HG03354 (cell line): ENCODE results near the gene CXCL17.
"Not testable (repeated sequence)": the region's sequence is repeated elsewhere in the genome, so short reads cannot be mapped to it uniquely, and the experiment has no call there.

Source experiments
- ATAC-seq: cut with Tn5 transposase; IDR thresholded peaks from one replicate; pipeline ENCODE4 v1.9.1; 2021; ENCODE audit warnings: mild to moderate bottlenecking; ENCODE audit not compliant: unreplicated experiment, poor library complexity, severe bottlenecking

The CXCL17 gene

DNA sequence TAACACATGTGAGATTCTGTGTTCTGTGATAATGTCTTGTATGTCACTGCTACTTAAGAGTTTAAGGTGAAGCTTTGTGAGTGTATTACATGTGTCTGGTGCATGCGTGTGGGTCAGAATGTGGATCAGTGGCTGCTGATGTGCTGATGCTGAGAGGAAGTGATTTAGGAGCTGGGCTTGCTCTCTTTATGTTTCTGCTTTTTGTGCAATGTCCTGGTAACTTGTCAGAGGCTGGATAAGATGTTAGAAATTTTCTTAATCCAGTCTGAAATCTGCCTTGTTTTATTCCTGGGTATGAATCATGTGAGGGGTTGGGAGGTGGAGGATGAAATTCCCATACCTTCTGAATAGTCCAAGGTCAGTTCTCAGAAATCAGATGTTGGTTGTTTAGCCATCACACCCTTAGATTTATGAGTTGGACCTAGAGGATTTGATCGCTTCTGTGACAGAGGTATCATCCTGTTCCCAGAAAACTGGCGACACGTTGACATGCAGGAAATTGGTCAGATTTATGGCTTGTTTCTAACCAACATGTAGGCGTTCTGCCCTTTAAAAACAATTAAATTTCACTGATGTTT, 24.5 kb upstream of the CXCL17 start:
- ATAC-seq = no peak

DNA sequence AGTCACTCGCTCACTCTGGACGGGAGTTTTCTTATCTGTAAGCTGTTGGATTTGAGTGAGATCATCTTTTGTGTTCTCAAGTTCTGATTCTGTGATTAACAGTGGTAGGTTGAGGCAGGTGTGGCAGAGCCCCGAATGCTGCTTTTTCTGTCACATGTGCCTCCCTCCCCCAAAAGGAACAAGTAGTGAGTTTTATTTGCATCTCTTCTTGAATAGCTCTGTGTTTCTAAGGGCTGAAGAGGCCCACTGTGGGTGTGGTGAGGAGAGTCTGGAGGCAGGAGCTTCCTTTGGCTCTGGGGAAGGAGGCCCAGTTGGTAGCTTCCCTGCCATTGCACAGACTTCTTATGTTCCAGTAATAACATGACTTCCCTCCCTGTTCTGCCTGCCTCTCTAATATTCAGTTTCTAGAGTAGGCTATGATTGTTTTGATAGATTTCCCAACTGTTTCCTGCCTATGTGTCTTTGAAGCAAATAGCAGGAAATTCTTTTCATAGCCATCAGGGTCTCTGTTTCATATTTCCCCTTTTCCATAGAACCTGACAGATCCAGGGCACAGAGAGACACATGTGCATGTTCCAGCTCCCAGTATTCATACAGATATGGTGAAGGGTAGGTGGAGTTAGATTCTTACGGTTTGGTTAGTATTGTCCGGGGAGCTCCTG, 23.9 kb upstream of the CXCL17 start:
- ATAC-seq = no peak

- ATAC-seq = peak; percentile 69
Observed at GRCh38 chr19:42465827-42466280, 23.1 kb upstream of the CXCL17 start.

- ATAC-seq = no peak
Observed at GRCh38 chr19:42461700-42462324, 19.1 kb upstream of the CXCL17 start.

DNA sequence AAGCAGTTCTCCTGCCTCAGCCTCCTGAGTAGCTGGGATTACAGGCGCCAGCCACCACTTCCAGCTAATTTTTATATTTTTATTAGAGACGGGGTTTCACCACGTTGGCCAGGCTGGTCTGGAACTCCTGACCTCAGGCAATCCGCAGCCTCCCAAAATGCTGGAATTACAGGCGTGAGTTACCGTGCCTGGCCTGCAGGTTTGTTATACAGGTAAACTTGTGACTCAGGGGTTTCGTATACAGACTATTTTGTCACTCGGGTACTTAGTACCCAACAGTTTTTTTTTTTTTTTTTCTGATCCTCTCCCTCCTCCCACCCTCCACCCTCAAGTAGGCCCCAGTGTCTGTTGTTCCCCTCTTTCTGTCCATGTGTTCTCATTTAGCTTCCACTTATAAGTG, 18.5 kb upstream of the CXCL17 start:
- not testable (repeated sequence) for ATAC-seq

- no peak for ATAC-seq
Observed at GRCh38 chr19:42459926-42460325, 17.2 kb upstream of the CXCL17 start.

DNA sequence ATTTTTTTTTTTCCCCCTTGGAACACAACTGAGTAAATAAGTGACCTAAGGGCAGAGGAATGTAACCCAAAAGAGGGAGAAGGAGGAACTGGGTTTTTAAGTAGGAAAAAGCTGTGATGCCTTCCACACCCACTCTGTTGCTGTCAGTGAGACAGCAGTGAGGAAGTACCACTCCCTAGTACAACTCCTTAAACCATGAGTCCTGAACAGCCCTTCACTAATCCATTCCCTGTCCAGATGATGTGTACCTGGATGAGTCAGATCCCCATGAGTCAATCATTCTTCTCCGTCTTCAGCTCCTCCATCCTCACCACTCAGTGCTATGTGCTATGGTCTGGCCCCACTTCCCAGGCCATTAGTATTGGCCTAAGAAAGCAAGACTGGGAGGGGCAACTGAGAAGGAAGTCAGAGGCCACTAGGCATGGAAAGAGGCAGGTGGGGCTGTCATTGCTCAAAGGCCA, 12.9 kb upstream of the CXCL17 start:
- ATAC-seq = no peak

DNA sequence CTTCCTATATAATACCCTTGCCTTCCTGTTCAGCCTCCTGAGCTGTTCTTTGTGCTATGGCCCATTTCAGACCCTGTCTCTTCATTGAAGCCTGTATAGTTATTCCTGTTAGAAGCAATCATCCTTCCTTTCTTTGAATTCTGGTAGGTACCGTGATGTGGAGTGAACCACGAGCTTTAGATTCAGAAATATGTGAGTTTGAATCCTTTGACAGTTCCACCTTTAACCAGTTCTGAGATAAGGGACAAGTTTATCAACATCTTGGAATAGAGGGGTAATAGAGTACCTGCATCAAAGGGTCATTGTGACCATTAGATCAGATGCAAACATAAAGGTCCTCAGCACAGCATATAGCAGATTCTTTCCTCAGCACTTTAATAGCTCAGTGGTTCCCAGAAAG, 12.3 kb upstream of the CXCL17 start:
- no peak for ATAC-seq

DNA sequence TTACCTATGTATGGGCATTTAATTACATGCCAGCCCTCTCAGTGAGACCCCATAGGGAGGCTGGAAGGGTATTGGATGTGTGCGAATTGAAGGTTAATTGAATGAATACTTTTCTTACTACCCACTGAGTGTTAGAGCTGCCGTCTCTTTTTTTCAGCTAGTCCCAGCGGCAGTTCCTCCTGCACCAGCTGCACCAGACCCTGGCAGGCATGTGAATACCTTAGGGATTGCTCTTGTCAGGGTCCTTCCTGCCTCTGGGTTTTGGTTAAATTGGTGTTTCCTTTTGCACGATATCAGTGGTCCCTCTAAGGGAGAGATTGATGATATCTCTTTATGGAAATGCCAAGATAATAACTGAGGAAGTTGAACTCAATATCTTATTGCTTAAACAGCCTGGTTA, 9.8 kb upstream of the CXCL17 start:
- ATAC-seq = no peak

- peak; percentile 85 for ATAC-seq
Observed at GRCh38 chr19:42450314-42450934, 7.7 kb upstream of the CXCL17 start.

DNA sequence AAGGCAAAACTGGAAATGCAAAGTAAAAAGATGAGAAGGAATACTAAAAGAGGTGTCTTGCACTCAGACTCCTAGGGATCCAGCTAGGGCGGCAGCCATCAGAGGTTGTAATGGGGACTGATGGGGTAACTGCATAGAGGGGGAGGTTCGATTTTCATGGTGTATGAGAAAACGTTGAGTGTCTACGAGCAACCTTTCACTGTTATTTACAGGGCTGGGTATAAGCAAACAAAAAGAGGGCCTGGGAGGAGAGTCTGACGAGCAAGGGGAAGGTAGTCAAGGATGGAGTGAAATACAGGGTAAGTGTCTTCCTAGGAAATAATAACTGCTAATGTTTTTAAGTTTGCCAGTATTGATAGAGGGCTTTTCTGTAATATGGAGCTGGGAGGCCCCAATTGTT, 5.6 kb upstream of the CXCL17 start:
- not testable (repeated sequence) for ATAC-seq

DNA sequence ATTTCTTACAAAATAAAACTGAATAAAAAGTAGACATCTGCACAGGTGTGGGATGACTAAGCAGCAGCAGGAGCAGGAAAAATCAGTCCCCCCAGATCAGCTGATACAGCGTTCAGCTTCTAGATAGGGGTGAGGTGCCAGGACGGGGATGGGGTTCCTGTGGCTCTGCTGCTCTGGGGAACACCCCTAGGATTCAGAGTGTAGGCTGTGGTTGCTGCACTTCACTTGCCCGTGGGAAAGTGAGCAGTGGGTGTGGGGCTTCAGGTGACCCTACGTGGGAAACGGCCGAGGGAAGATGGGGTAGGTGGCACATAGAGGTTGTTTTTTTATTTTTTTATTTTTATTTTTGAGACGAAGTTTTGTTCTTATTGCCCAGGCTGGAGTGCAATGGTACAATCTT, 3.2 kb upstream of the CXCL17 start:
- ATAC-seq = no peak

GRCh38 chr19:42443944-42444398, 1.2 kb upstream of the CXCL17 start:
- no peak for ATAC-seq

- ATAC-seq = no peak
Observed at GRCh38 chr19:42441049-42441445, 1.7 kb downstream of the CXCL17 start.

DNA sequence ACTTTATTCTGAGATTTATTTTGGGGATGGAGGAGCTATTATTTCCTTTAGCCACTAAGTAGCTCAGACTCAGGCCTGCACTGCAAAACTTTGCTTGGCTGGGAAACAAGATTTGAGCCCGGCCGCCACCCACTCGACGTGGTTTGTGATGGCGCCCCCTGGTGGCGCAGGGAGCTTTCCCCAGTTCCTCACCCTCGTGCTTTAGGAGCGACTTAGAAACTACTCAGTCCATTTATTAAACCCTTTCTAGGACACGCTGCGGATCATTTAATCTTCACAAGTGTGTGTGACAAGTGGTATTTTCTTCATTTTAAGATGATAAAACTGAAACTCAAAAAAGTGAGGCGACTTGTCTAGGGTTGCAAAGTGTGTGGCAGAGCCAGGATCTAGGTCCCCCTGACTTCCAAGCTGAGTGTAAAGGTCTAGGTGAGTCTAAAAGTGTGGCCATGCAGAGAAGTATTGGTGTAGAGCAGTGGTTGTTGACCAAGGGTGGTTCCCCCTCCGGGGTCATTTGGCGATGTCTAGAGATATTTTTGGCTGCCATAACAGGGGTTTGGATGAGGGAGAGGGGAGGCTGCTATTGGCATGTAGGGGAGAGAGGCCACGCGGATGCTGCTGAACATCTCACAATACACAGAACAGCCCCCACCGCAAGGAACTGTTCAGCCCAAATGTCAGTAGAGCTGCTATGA, 2.2 kb downstream of the CXCL17 start:
- no peak for ATAC-seq

GRCh38 chr19:42436006-42436405, 6.7 kb downstream of the CXCL17 start:
- ATAC-seq = no peak

DNA sequence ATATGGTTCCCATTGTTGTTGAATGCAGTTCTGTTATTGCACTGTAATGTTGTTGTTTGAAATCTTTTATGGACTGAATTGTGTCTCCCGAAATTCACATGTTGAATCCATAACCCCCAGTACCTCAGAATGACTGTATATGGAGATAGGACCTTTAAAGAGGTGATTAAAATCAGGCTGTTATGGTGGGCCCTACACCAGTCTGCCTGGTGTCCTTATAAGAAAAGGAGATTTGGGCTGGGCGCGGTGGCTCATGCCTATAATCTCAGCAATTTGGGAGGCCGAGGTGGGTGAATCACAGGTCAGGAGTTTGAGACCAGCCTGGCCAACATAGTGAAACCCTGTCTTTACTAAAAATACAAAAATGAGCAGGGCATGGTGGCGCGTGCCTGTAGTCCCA, 7.4 kb downstream of the CXCL17 start:
- ATAC-seq = no peak

DNA sequence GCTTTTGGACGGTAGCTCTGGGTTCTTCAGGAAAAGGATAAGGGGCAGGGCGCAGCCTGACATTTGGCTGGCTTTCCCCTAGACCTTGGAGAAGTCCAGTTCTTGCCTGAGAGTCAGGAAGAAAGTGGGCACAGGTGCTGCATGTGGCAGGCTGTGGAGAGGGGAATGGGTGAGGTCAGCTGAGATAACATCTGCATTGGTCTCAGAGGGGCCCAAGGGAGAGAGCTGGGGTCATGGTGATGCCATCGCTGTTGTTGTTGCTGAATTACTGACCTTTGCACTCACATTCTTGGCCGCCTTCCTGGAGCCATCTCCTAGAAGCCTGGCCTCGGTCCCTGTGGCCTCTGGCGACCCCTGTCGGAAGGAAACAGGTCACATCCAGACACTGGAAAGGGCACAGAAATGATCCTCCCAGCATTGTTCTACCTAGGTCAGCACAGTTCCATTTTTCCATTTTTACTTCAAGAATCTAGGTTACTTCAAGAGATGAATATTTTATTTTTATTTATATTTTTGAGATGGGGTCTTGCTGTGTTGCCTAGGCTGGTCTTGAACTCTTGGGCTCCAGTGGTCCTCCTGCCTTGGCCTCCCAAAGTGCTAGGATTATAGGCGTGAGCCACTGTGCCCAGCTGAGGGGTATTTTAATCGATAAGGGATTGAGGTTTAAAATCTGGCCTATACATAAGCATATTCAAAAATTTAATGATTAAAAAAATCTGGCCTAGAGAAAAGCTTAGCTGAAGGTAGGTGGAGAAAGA, 9.1 kb downstream of the CXCL17 start:
- no peak for ATAC-seq

GRCh38 chr19:42431486-42431885, 11.3 kb downstream of the CXCL17 start:
- ATAC-seq = no peak
